Measurements from ENCODE around the gene PTH1R.

The PTH1R gene

DNA sequence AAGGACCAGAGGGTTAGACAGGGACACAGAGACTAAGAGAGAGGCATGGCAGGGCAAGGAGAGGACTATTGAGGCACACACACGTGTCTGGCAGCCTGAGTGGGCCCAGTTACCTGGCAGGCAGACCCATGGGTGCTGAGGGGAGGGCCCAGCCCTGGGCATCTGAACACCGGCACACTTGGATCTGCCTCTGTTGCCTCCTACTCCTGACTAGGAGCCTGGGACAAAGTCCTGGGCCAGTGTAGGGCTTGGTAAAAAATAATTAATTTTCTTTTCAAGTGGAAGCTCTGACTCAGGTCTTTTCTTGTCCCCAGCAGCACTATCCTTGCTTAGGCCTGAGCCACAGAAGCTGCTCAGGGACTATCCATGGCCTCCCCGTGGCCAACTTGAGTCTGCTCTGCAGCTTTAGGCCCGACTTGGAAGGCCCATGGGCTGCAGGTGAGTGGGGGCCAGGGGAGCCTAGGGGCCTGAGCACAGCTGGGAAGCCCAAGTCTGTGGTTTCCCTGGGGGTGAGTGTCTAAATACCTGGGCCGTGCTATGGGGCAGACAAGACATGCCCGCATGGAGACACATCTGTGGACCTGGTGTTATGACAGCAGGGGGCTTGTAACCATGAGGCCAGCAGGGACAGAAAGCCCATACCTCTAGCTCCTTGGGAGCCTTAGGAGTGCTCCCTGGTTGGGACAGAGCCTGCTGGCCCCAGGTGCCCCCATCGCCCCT is at the start of gene PTH1R:
TSS of gene PTH1R (plus strand) at position 316 of the 720 bp plus-strand sequence. CDS start 5,839 bp downstream, outside the sequence.
- DNase-seq (ENCODE audit: low read depth in 2 of 2) = no peak

DNA sequence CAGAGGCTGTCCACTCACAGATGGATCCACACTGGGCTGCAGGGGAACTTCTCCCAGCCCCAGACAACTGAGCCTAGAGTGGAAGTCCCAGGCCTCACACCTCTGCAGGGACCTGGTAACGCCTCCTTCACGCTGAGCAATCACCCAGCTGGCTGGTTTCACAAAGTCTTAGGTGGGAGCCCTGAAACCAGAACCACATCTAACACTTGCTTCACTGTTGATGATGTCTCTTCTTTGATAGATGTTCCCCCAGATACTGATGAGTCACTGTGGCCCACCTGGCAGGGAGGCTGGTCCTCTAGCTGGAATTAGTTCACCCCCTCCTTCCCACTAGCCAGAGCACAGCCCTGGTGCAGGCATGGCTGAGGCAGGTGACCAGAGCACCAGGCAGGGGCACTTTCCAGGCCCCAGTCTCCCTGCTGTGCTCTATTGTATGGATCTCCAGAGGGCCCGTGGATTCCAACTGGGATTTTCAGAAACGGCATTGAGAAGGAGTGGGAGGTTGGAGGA is 47.8 kb upstream of the PTH1R start:
- peak in 1 of 2 donors; percentile 19 for DNase-seq (ENCODE audit: low read depth in 2 of 2)

DNA sequence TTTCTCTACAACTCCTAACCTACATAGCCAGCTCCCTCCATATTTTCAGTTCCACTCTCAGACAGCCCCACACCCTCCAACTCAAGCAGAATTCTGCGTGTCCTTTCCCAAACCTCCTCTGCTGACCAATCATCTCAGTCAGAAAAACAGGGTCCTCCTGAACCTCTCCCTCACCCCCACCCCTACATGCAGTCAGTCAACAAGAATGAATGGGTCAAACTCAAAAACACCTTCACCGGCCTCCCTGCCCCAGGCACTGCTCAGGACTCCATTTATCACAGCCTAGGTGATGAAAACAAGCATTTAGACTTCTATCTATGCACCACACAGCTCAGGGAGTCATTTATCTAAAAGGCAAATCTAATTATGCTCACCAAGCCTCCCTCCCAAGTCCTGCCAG is 46.7 kb upstream of the PTH1R start:
- DNase-seq (ENCODE audit: low read depth in 2 of 2) = no peak

DNA sequence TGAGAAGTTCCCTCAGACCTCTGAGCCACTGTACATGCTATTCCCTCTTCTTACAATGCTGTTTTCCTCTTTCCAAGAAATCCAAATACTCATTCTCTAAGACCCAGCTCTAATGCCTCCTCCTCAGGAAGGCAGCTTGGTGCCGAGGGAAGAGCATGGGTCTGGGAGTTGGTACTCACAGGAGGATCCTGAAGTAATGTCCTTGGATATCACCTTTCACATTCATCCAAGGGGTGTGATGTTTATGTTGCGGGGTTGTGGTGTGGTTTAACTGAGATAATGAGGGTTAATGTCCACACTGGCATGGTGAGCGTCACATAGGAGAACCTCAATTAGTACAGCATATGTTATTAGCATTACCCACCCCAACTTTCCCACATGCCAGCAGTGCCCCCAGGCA is 46.2 kb upstream of the PTH1R start:
- DNase-seq (ENCODE audit: low read depth in 2 of 2) = no peak

DNA sequence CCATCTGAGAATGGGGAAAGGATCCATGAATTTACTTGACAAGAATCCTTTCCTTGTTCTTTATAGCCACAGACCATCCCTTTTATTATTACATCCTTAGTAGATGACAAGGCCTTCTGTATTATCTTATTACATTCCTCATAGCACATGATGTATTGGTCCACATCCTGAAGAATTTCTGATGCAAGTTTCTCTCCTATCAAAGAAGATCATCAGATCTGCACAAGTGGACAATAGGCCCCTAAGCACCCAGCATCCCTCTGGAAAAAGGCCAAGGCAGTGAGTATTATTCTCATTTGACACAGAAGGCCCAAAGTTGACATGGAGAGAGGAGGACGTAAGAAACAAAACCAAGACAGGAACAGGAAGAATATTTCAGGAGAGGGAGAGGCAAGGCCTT is 45.7 kb upstream of the PTH1R start:
- no peak for DNase-seq (ENCODE audit: low read depth in 2 of 2)

DNA sequence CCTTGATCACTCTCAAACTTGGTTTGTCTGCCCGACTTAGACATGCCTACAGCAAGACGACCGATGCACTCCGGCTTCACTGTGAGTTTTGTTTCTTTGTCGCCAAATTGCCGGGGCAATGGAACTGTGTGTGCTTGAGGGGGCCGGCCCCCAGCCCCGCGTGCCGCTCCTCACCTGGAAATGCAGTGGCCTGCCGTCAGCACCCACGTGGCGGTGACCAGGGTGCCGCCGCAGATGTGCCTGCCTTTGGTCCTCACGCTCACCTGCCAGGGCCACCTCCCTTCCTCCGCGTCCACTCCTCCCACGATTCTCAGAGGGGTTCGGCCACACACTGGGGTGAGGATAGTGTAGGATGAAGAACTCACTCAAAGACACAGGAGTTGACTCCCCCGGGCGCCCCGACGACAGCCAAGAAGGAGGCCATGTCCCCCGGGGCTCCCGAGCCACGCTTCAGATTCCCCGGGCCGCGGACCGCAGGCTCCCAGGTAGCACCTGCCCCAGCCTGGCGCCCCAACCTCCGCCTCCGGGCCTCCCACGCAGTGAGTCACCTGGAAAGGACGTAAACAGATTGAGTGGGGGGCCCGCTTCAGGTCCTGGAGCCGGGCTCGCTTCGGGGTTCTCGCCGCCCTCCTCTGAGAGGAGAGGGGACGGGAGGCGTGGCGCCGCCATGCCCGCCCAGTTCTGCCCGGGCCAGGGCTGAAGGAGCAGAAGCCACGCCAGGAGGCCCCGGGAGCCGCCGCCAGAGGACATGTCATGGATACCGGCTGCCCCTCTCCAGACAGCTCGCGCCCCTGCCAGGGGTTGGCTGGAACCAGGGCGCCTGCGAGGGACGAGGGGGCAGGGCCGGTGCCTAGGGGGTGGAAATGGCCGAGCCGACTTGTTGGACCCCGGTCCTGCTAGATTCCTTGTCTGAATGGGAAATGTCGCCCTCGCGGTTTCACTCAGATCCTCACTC is 43.9 kb upstream of the PTH1R start:
- no peak for DNase-seq (ENCODE audit: low read depth in 2 of 2)

DNA sequence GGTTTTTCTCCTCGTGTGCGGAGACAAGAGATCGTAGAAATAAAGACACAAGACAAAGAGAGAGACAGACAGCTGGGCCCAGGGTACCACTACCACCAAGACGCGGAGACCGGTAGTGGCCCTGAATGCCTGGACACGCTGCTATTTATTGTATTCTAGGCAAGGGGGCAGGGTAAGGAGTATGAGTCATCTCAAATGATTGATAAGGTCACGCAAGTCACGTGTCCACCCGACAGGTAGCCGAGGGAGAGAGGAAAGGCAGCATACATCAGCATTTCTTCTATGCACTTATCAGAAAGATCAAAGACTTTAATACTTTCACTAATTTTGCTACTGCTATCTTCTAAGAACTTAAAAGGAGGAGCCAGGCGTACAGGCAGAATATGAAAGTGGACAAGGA is 42.5 kb upstream of the PTH1R start:
- DNase-seq (ENCODE audit: low read depth in 2 of 2) = no peak

DNA sequence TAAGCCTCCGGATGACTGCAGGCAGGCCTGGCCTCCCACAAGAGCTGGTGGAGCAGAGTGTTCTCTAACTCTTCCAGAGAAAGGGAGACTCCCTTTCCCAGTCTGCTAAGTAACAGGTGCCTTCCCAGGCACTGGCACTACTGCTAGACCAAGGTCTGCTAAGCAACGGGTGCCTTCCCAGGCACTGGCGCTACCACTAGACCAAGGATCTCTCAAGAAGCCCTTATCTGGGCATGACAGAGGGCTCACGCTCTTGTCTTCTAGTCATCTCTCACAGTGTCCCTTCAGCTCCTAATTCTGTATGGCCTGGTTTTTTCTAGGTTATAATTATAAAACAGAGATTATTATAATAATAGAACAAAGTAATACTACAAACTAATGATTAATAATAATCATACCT is 42.0 kb upstream of the PTH1R start:
- DNase-seq (ENCODE audit: low read depth in 2 of 2) = no peak

DNA sequence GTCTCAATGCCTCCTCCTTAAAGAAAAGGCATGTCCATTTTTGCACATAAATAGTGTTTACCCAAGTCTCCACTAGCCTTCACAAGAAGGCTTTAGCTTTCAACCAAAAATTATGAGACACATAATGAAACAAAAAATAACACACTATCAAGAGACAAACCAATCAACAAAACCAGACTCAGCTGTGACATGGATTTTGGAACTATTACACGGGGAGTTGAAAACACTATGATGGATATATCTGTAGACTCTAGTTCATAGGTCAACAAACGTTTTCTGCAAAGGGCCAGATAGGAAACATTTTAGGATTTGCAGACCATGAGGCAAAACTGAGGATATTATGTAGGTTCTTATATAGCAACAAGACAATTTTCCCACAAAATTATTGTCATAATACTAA is 39.2 kb upstream of the PTH1R start:
- no peak for DNase-seq (ENCODE audit: low read depth in 2 of 2)

DNA sequence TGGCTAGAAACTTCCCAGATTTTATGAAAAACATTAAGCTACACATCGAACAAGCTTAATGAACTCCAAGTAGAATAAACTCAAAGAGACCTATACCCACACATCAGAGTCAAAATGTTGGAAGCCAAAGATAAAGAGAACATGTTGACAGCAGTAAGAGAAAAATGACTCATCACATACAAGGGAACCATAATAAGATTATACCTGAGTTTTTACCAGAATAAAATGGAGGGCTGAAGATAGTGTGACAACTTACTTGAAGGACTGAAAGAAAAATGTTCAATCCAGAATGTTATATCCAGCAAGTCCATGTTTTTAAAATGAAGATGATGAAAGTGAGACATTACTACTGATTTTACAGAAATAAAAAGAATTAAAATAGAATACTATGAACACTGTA is 37.0 kb upstream of the PTH1R start:
- no peak for DNase-seq (ENCODE audit: low read depth in 2 of 2)

DNA sequence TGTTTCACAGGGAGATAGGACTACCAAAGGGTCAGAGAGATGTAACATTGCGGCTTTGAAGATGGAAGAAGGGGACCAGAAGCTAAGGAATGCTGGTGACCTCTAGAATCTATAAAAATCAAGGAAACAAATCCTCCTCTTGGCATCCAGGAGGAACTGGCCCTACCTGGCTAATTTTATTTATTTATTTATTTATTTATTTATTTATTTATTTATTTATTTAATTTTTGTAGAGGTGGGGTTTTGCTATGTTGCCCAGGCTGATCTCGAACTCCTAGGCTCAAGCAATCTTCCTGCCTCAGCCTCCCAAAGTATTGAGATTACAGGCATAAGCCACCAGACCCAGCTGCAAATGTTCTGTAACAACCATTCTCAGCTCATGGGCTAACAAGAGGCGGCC is 34.0 kb upstream of the PTH1R start:
- no peak for DNase-seq (ENCODE audit: low read depth in 2 of 2)

DNA sequence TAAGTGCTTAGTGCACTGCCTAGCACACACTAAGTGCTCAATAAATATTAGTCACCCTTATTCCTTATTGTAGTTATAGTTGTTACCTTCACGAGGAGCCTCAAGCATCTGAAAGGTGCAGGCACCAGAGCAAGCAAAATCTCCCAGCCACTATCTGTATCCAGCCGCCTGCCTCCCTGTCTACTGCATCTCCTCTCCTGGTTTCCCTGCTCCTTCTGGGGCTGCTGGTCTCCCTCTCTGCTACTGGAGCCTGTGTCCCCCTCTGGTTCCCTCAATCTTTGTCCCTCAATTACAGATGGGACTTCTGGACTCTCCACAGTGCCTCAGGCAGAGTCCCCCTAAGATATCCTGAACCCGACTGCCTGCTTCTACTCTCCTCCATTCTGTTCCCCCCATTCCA is 33.1 kb upstream of the PTH1R start:
- no peak for DNase-seq (ENCODE audit: low read depth in 2 of 2)

DNA sequence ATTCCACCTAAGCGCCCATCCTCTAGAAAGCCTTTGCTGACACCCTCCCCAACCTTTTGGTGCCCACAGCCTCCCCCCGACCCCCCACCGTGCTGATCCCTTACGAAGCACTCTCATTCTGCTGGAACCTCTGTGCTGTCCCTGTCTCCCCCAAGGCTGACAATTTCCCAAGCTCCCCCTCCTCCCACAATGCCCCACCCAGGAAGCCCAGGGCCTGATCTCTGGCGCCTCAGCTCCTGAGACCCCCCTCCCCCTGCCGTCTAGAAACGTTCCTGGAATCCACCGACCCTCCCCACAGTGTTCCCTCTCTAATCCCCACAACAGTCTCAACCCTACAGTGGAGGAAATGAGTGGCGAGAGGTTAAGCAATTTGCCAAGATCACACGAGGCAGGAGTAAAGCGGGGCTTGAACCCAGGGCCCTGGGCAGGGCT is 32.6 kb upstream of the PTH1R start:
- no peak for DNase-seq (ENCODE audit: low read depth in 2 of 2)

DNA sequence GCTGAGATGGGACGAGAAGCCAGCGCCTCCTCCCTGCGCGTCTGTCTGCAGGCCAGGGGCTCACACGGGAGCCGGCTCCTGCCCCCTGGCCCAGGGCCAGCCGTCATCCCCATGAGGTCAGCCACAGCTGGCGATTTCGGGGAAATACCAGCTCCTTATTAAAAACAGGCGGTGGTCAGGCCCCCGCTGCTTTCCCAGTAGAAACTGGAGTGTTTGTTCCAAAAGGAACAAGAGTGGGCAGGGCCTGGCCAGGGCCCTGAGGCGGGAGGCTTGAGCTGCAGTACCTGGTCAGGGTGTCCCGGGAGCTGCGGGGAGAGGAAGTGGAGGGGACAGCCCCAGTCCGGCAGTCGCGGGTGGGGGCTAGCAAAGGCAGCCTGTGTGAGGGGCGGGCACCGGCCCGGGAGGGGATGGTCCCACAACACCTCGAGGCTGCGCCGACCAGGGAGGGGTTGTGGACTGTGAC is 32.1 kb upstream of the PTH1R start:
- no peak for DNase-seq (ENCODE audit: low read depth in 2 of 2)

DNA sequence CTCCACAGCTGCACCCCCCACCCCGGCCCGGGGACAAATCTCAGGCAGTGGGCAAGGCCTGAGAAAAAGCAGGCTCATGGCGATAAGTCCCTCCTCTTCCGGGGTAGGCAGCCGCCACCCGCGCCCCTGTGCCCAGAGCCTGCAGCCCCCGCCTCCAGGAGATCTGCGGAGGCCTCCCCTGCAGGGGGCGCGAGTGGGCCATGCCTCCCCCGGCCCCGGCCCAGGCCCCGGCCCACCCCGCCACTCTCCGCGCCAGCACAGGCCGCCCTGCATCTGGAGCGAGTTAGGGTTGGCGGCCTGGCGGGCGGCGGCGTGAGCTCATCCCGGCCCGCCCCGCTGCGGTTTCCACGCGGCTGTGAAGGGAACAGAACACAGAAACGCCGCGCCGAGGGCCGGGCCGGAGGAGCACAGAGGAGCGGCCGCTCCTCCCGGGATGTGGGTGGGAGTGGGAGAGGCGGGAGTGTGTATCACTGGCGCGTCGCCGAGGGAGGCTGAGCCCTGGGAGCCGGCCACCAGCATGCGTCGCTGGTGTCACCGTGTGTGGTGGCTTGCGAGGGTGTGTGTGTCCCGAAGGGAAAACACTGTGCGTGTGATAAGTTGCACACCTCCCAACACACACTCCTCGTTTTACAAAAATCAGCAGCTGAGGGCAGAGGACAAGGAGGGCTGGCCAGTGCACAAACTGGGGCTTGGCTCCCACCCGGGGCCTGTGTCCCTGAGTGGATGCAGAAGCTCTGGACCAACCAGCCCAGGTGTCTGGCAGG is 31.5 kb upstream of the PTH1R start:
- peak; percentile 54 to 58 for DNase-seq (ENCODE audit: low read depth in 2 of 2)

DNA sequence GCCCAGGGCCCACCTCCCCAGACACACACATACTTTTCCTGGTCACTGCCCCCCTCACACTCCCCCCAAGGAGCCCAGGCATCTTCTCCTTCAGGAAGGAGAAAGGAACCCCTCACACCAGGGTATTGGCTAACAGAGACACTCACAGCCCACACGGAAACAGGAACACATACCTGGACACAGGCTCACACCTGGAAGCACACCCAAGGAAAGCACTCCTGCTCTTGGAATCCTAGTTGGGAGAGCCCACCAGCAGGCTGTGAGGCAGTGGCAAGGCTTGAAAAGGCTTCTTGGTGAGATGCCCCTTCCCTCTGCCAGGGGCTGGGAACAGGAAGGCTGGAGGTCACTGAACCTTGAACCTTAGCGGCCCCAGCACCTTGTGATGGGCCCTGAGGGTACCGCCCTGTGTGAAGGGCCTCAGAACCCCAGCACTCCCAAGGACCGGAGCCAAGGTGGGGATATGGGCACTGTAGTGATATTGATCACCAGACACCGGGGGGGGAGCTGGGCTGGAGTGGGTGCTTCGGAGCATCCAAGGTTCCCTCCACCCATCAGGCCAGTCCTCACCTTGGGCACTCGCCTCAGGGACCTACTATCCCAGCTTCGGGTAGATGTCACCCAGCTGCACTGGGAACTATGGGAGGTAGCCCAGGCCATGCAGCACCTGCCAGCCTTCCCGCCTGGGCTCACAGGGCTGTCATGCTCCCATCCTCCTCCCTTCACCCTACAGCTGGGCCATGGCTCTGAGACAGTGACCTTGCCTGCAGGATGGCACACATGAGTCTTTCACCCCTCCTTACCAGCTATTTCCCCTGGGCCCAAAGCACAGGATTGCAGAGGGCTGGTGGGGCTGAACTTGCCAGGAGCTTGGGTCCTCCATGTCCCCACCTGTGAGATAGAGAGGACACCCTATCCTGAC is 30.6 kb upstream of the PTH1R start:
- DNase-seq (ENCODE audit: low read depth in 2 of 2) = no peak

DNA sequence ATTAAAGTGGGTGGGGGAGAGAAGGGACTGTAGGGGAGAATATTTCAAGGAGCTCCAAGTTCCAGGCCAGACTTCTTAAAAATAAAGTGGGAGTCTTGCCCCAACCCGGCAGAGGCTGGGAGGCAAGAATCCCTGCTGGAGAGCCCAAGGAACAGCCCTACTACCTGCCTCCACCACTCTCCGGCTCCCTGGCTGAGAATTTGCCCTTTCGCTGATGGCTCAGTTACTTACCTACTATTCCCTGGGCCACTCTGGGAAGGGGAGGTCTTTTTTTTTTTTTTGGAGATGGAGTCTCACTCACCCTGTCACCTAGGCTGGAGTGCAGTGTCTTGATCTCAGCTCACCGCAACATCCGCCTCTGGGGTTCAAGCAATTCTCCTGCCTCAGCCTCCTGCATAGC is 29.8 kb upstream of the PTH1R start:
- no peak for DNase-seq (ENCODE audit: low read depth in 2 of 2)

DNA sequence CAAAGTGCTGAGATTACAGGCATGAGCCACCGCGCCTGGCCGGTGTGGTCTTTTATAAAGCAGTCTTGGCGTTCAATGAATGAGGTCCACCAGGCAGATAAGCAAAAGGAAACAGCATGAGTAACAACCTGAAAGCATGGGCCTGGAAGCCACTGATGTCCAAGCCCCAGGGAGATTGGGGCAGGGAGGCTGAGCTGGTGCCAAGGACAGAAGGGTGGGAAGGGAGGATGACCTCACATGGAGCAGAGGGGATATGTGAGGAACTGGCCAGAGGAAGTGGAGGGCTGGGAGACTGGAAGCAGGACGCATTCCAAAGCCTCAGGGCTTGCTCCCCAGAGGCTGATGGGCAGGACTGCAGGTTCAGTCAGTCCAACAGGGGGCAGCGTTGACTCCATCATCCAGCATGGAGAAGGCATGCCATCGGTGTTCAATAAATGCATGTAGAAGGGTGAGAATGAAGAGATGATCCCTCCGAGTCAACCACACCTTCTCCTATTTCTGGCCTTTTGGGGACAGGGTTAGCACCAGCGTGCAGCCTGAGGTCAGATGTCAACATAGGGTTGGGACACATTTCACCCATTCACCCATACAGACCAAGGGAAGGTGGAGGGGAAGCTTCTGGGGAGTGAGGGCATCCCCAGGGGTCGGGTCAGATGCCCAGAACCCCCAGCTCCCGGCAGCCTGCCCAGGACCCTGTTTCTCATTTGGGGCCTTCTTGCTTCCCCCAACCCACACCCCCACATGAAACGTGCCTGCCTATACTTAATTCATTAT is 29.1 kb upstream of the PTH1R start:
- DNase-seq (ENCODE audit: low read depth in 2 of 2) = peak in 1 of 2 donors; percentile 49

DNA sequence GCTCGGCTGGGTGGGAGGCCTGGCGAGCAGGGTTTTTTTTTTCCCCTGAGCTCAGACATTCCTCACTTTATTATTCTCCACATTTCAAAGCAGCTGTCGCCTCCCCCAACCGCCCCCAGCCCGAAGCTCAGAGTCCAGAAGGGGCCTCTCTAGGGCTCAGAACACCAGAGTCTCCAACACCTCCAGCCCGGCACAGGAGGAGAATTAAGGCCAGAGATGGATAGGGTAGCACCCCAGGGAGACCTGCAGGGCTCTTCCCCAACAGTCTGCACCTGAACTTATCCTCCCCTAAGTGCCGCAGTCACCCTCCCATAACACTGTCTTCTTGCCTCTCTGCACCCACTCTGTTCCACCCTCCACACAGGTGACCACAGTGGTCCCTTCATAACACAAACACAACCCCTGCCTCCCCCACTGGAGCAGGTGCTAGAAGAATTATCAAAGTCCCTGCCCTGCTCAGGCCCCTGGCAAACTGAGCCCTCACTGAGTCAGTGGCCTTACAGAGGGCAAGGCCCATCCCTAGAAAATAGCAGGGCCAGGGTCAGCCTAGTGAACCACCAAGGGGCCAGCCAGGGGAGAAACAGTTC is 28.4 kb upstream of the PTH1R start:
- no peak for DNase-seq (ENCODE audit: low read depth in 2 of 2)

Measured in activated CD4-positive, alpha-beta T cell treated with anti-CD3 and anti-CD28 coated beads for 24 hours (primary cell).